ENCODE results near the gene TLR5.

The TLR5 gene

DNA sequence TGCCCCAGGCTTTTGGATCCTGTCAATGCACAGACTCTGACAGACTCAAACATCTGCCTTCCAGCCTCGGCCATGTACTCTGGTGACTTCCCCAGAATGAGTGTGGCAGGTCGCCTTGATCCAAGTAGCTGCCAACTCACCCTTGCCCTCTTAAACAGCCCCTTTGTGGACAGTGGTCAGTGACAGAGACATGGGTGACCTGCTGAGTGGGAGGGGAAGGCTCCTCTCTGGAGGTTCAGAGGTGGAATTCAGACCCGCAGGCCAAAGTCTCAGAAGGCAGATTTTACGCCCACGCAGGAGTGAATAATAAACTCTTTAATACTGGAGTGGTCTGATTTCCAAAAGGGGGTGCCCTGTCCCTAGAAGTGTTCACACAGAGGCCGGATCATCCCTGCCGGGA, 63.5 kb downstream of the TLR5 start:
- peaks cover 0 to 4% of the 10 kb centered on the region in 2 donors for H3K4me1 ChIP-seq (ENCODE audit: control insufficient read depth in 2 of 2, insufficient read depth in 1 of 2, low read depth in 1 of 2, low read length in 2 of 2)
- no peak overlapping the region for H3K14ac ChIP-seq (ENCODE audit: low read length)
- peak overlapping the region; percentile 5 for H2BK120ac ChIP-seq (ENCODE audit: low read depth, low read length)
- peak overlapping the region; percentile 79 for H2BK5ac ChIP-seq (ENCODE audit: low read length)
- no peak overlapping the region for H2BK12ac ChIP-seq (ENCODE audit: low read length)
- no peak overlapping the region for H4K8ac ChIP-seq (ENCODE audit: low read depth, low read length)
- no peak overlapping the region for H2AK5ac ChIP-seq (ENCODE audit: low read depth, low read length)
- H3K9me3 ChIP-seq (replicated peaks in 1 of 2; ENCODE audit: control insufficient read depth in 2 of 2, insufficient read depth in 1 of 2, low read depth in 1 of 2, low read length in 2 of 2): no peaks in the 10 kb centered on the region
- no peak overlapping the region for H2AFZ ChIP-seq (ENCODE audit: low read length)
- no peak overlapping the region for H3K9ac ChIP-seq (ENCODE audit: low read depth, low read length, poor library complexity)
- H3K23ac ChIP-seq (ENCODE audit: low read depth, low read length, poor library complexity): no peak overlapping the region
- no peak overlapping the region for H3K4me2 ChIP-seq (ENCODE audit: insufficient read depth, low read length, poor library complexity, severe bottlenecking)
- no peak overlapping the region for H3K27ac ChIP-seq (replicated peaks; ENCODE audit: low read length)
- H3K27me3 ChIP-seq (ENCODE audit: control insufficient read depth in 3 of 3, insufficient read depth in 3 of 3, low read depth in 1 of 3, low read length in 3 of 3): peaks cover 0 to 4% (median 0%) of the 10 kb centered on the region in 3 experiments
- H3K36me3 ChIP-seq (replicated peaks in 1 of 2; ENCODE audit: control insufficient read depth in 2 of 2, insufficient read depth in 2 of 2, low read length in 2 of 2): no peaks in the 10 kb centered on the region
- DNase-seq (ENCODE audit: low spot score): no peak
- peak overlapping the region; percentile 24 for H2BK15ac ChIP-seq (ENCODE audit: low read length)
- H3K4me3 ChIP-seq (ENCODE audit: low read length in 2 of 2): no peak overlapping the region
- no peak overlapping the region for H3K4ac ChIP-seq (ENCODE audit: low read length)
- no CpG with 5 or more reads among the region's 7 CpGs for WGBS, 2 donors (ENCODE audit: extremely low coverage in 2 of 2, insufficient read length in 2 of 2, insufficient replicate concordance in 1 of 2)
- peak overlapping the region; percentile 68 for H3K18ac ChIP-seq (ENCODE audit: low read length)
- H4K91ac ChIP-seq (ENCODE audit: low read depth, low read length, poor library complexity): peak overlapping the region; percentile 86
- no peaks in the 10 kb centered on the region for H3K79me1 ChIP-seq (ENCODE audit: low read depth, low read length)

DNA sequence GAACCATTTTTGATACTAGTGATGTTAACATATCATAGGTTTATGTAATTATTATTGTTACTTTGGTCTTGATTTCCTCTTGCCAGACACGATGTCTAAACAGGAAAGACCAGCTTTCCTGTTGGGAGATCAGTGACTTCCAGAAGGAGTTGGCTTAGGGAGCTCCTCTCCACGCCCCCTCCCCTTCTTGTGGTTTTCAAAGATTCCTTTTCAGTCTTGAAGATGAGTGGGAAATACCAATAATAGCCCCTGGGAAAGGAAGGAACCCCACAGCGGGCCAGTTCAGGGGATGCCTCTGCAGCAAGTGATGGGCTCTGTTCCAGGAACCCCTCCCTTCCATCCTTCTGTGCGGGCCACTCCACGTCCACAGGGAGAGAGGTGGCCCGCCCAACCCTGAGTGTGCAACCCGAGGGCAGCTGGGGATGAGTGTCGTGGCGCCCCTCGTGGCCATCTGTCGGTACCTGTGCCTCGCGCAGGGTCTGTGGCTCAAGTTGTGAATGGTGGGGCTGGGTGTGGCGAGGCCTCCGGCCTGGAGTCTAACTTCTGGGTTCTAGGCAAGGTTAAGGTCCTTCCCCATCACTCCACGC, 65.7 kb downstream of the TLR5 start:
- no peak for DNase-seq (ENCODE audit: low spot score)
- H3K4ac ChIP-seq (ENCODE audit: low read length): no peak overlapping the region

DNA sequence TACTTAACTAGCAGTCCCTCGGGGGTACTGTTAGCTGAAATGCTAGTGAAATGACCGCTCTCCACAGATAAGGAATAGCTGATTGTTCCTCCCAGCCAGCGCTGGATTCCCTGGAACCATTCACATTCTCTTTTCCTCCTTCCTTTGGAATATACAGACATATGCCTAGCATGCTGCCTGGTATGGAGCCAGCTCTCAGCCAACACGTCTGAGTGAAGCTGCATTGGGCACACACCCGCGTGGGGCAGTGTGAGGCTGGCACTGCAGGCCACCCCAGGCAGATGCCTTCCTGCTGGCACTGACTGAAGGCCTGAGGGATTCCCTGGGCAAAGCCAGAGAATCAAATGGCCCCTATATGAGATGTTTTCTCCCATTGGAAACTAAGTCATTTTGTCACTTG, 66.7 kb downstream of the TLR5 start:
- H3K27ac ChIP-seq (replicated peaks; ENCODE audit: low read length): no peak overlapping the region
- no peak overlapping the region for H3K9ac ChIP-seq (ENCODE audit: low read depth, low read length, poor library complexity)
- DNase-seq (ENCODE audit: low spot score): no peak
- H2AFZ ChIP-seq (ENCODE audit: low read length): no peak overlapping the region
- no peak overlapping the region for H2BK5ac ChIP-seq (ENCODE audit: low read length)
- peaks cover 0 to 4% of the 10 kb centered on the region in 2 donors for H3K4me1 ChIP-seq (ENCODE audit: control insufficient read depth in 2 of 2, insufficient read depth in 1 of 2, low read depth in 1 of 2, low read length in 2 of 2)
- no peaks in the 10 kb centered on the region for H3K9me3 ChIP-seq (replicated peaks in 1 of 2; ENCODE audit: control insufficient read depth in 2 of 2, insufficient read depth in 1 of 2, low read depth in 1 of 2, low read length in 2 of 2)
- no peak overlapping the region for H3K4ac ChIP-seq (ENCODE audit: low read length)
- no peaks in the 10 kb centered on the region for H3K36me3 ChIP-seq (replicated peaks in 1 of 2; ENCODE audit: control insufficient read depth in 2 of 2, insufficient read depth in 2 of 2, low read length in 2 of 2)
- H2BK12ac ChIP-seq (ENCODE audit: low read length): no peak overlapping the region
- no peaks in the 10 kb centered on the region for H3K27me3 ChIP-seq (ENCODE audit: control insufficient read depth in 3 of 3, insufficient read depth in 3 of 3, low read depth in 1 of 3, low read length in 3 of 3)
- H2BK120ac ChIP-seq (ENCODE audit: low read depth, low read length): no peak overlapping the region
- no peak overlapping the region for H4K8ac ChIP-seq (ENCODE audit: low read depth, low read length)
- no peak overlapping the region for H3K18ac ChIP-seq (ENCODE audit: low read length)
- no peak overlapping the region for H2BK15ac ChIP-seq (ENCODE audit: low read length)
- H3K23ac ChIP-seq (ENCODE audit: low read depth, low read length, poor library complexity): no peak overlapping the region
- WGBS, 2 donors (ENCODE audit: extremely low coverage in 2 of 2, insufficient read length in 2 of 2, insufficient replicate concordance in 1 of 2): no CpG with 5 or more reads among the region's 6 CpGs
- no peak overlapping the region for H3K14ac ChIP-seq (ENCODE audit: low read length)
- no peak overlapping the region for H3K4me2 ChIP-seq (ENCODE audit: insufficient read depth, low read length, poor library complexity, severe bottlenecking)
- H4K91ac ChIP-seq (ENCODE audit: low read depth, low read length, poor library complexity): no peak overlapping the region
- no peak overlapping the region for H3K4me3 ChIP-seq (ENCODE audit: low read length in 2 of 2)
- H3K79me1 ChIP-seq (ENCODE audit: low read depth, low read length): no peaks in the 10 kb centered on the region
- no peak overlapping the region for H2AK5ac ChIP-seq (ENCODE audit: low read depth, low read length)

More for the DNA sequence above, 65.7 kb downstream of the TLR5 start:
- H3K14ac ChIP-seq (ENCODE audit: low read length): no peak overlapping the region
- H3K27ac ChIP-seq (replicated peaks; ENCODE audit: low read length): no peak overlapping the region
- no peak overlapping the region for H4K8ac ChIP-seq (ENCODE audit: low read depth, low read length)
- no peak overlapping the region for H3K9ac ChIP-seq (ENCODE audit: low read depth, low read length, poor library complexity)
- H3K79me1 ChIP-seq (ENCODE audit: low read depth, low read length): no peaks in the 10 kb centered on the region
- H3K4me3 ChIP-seq (ENCODE audit: low read length in 2 of 2): no peak overlapping the region
- no peaks in the 10 kb centered on the region for H3K36me3 ChIP-seq (replicated peaks in 1 of 2; ENCODE audit: control insufficient read depth in 2 of 2, insufficient read depth in 2 of 2, low read length in 2 of 2)
- no CpG with 5 or more reads among the region's 16 CpGs for WGBS, 2 donors (ENCODE audit: extremely low coverage in 2 of 2, insufficient read length in 2 of 2, insufficient replicate concordance in 1 of 2)
- no peak overlapping the region for H2BK120ac ChIP-seq (ENCODE audit: low read depth, low read length)
- H3K18ac ChIP-seq (ENCODE audit: low read length): no peak overlapping the region
- peaks cover 0 to 4% (median 0%) of the 10 kb centered on the region in 3 experiments for H3K27me3 ChIP-seq (ENCODE audit: control insufficient read depth in 3 of 3, insufficient read depth in 3 of 3, low read depth in 1 of 3, low read length in 3 of 3)
- H2BK15ac ChIP-seq (ENCODE audit: low read length): peak overlapping the region; percentile 6
- peaks cover 0 to 4% of the 10 kb centered on the region in 2 donors for H3K4me1 ChIP-seq (ENCODE audit: control insufficient read depth in 2 of 2, insufficient read depth in 1 of 2, low read depth in 1 of 2, low read length in 2 of 2)
- no peak overlapping the region for H3K4me2 ChIP-seq (ENCODE audit: insufficient read depth, low read length, poor library complexity, severe bottlenecking)
- H2BK12ac ChIP-seq (ENCODE audit: low read length): no peak overlapping the region
- H4K91ac ChIP-seq (ENCODE audit: low read depth, low read length, poor library complexity): no peak overlapping the region
- no peak overlapping the region for H2AFZ ChIP-seq (ENCODE audit: low read length)
- H2AK5ac ChIP-seq (ENCODE audit: low read depth, low read length): no peak overlapping the region
- H3K9me3 ChIP-seq (replicated peaks in 1 of 2; ENCODE audit: control insufficient read depth in 2 of 2, insufficient read depth in 1 of 2, low read depth in 1 of 2, low read length in 2 of 2): no peaks in the 10 kb centered on the region
- no peak overlapping the region for H2BK5ac ChIP-seq (ENCODE audit: low read length)
- no peak overlapping the region for H3K23ac ChIP-seq (ENCODE audit: low read depth, low read length, poor library complexity)

DNA sequence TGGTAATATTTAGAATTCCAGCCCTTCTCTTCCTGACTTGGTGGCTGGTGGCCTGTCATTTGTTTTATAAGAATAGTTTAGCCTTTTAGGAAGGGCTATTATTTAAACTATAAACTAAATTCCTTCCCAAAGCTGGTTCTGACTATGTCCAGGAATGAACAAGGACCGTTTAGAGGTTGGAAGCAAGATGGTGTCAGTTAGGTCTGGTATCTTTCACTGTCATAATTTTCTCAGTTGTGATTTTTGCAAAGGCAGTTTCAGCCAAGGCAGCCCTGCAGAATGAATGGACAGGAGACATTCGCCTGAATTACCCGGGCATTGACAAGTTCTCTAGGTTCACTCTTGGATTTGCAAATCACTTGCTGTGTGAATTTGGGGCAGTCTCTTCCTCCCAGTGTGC, 67.2 kb downstream of the TLR5 start:
- no peak overlapping the region for H3K4ac ChIP-seq (ENCODE audit: low read length)
- no peak overlapping the region for H2BK5ac ChIP-seq (ENCODE audit: low read length)
- no peak overlapping the region for H3K4me3 ChIP-seq (ENCODE audit: low read length in 2 of 2)
- WGBS, 2 donors (ENCODE audit: extremely low coverage in 2 of 2, insufficient read length in 2 of 2, insufficient replicate concordance in 1 of 2): no CpG with 5 or more reads among the region's 3 CpGs
- no peak overlapping the region for H2AFZ ChIP-seq (ENCODE audit: low read length)
- no peak overlapping the region for H3K23ac ChIP-seq (ENCODE audit: low read depth, low read length, poor library complexity)
- no peak overlapping the region for H3K4me2 ChIP-seq (ENCODE audit: insufficient read depth, low read length, poor library complexity, severe bottlenecking)
- H3K27ac ChIP-seq (replicated peaks; ENCODE audit: low read length): no peak overlapping the region
- no peaks in the 10 kb centered on the region for H3K79me1 ChIP-seq (ENCODE audit: low read depth, low read length)
- no peak overlapping the region for H2BK12ac ChIP-seq (ENCODE audit: low read length)
- no peaks in the 10 kb centered on the region for H3K36me3 ChIP-seq (replicated peaks in 1 of 2; ENCODE audit: control insufficient read depth in 2 of 2, insufficient read depth in 2 of 2, low read length in 2 of 2)
- no peak overlapping the region for H2AK5ac ChIP-seq (ENCODE audit: low read depth, low read length)
- H2BK120ac ChIP-seq (ENCODE audit: low read depth, low read length): no peak overlapping the region
- no peak overlapping the region for H3K18ac ChIP-seq (ENCODE audit: low read length)
- no peak overlapping the region for H3K14ac ChIP-seq (ENCODE audit: low read length)
- no peaks in the 10 kb centered on the region for H3K9me3 ChIP-seq (replicated peaks in 1 of 2; ENCODE audit: control insufficient read depth in 2 of 2, insufficient read depth in 1 of 2, low read depth in 1 of 2, low read length in 2 of 2)
- H4K8ac ChIP-seq (ENCODE audit: low read depth, low read length): no peak overlapping the region
- H3K4me1 ChIP-seq (ENCODE audit: control insufficient read depth in 2 of 2, insufficient read depth in 1 of 2, low read depth in 1 of 2, low read length in 2 of 2): peaks cover 0 to 4% of the 10 kb centered on the region in 2 donors
- no peak overlapping the region for H4K91ac ChIP-seq (ENCODE audit: low read depth, low read length, poor library complexity)
- H2BK15ac ChIP-seq (ENCODE audit: low read length): no peak overlapping the region
- H3K9ac ChIP-seq (ENCODE audit: low read depth, low read length, poor library complexity): no peak overlapping the region
- H3K27me3 ChIP-seq (ENCODE audit: control insufficient read depth in 3 of 3, insufficient read depth in 3 of 3, low read depth in 1 of 3, low read length in 3 of 3): no peaks in the 10 kb centered on the region
- DNase-seq (ENCODE audit: low spot score): no peak

Measured in neuronal stem cell (in vitro differentiated cells).